ENCODE measurements around the gene MEGF11.

DNA sequence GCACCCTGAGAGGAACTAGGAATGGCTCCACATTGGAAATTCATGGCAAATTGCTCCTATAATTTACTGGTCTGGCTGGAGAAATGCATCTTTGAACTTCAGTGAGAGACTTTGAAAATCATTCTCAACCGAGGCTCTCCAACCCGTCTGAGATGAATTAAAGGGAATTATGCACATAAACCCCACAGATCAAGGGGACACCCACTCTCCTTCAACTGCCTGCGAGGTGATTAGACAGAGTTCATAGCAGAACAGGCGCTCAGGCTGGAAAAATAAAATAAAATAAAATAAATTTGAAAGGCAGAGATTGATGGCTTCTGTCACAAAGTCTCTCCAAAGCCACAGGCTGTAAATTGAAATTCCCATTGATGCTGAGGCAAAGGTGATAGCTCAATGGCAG is 37.7 kb downstream of the MEGF11 start:
- TF ChIP-seq, protein P1, sequence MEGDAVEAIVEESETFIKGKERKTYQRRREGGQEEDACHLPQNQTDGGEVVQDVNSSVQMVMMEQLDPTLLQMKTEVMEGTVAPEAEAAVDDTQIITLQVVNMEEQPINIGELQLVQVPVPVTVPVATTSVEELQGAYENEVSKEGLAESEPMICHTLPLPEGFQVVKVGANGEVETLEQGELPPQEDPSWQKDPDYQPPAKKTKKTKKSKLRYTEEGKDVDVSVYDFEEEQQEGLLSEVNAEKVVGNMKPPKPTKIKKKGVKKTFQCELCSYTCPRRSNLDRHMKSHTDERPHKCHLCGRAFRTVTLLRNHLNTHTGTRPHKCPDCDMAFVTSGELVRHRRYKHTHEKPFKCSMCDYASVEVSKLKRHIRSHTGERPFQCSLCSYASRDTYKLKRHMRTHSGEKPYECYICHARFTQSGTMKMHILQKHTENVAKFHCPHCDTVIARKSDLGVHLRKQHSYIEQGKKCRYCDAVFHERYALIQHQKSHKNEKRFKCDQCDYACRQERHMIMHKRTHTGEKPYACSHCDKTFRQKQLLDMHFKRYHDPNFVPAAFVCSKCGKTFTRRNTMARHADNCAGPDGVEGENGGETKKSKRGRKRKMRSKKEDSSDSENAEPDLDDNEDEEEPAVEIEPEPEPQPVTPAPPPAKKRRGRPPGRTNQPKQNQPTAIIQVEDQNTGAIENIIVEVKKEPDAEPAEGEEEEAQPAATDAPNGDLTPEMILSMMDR (conservative IDR thresholded peaks at IDR 0.05; ENCODE audit: low read length) = no peak
- no peak for TF ChIP-seq EZH2phosphoT487 (IDR thresholded peaks at IDR 0.05; ENCODE audit: borderline replicate concordance, low read depth, low read length)
